ENCODE data around the gene CENPP.

Gene CENPP

GRCh38 chr9:92650839-92651621, 325.3 kb downstream of the CENPP start:
- Histone ChIP-seq H3K9me2 (replicated peaks; ENCODE audit: insufficient read depth, low read length) (no peaks in the 10 kb centered on the region), H3K4me2 (ENCODE audit: low read depth, low read length, poor library complexity, severe bottlenecking) (no peak overlapping the region), H4K20me1 (ENCODE audit: low read depth, low read length) (no peaks in the 10 kb centered on the region), H3K9me3 (ENCODE audit: insufficient read depth, low read length) (no peaks in the 10 kb centered on the region), H3K27me3 (ENCODE audit: low read length) (no peaks in the 10 kb centered on the region), H3K27ac (ENCODE audit: low read depth, low read length) (no peak overlapping the region), H3K79me2 (ENCODE audit: insufficient read depth, low read length) (0 out of 2 replicates have a peak, but pooled peaks cover 4% of the 10 kb centered on the region), H3K9ac (ENCODE audit: low read length) (no peak overlapping the region), H2AFZ (ENCODE audit: low read depth, low read length, severe bottlenecking) (no peak overlapping the region), H3K36me3 (ENCODE audit: low read length) (peaks cover 3% of the 10 kb centered on the region; the same call in 1 of the 2 replicates), H3K4me3 (ENCODE audit: insufficient read depth, low read length, poor library complexity, severe bottlenecking) (no peak overlapping the region), H3F3A (ENCODE audit: insufficient read depth) (no peaks in the 10 kb centered on the region)
- TF ChIP-seq, protein P1, sequence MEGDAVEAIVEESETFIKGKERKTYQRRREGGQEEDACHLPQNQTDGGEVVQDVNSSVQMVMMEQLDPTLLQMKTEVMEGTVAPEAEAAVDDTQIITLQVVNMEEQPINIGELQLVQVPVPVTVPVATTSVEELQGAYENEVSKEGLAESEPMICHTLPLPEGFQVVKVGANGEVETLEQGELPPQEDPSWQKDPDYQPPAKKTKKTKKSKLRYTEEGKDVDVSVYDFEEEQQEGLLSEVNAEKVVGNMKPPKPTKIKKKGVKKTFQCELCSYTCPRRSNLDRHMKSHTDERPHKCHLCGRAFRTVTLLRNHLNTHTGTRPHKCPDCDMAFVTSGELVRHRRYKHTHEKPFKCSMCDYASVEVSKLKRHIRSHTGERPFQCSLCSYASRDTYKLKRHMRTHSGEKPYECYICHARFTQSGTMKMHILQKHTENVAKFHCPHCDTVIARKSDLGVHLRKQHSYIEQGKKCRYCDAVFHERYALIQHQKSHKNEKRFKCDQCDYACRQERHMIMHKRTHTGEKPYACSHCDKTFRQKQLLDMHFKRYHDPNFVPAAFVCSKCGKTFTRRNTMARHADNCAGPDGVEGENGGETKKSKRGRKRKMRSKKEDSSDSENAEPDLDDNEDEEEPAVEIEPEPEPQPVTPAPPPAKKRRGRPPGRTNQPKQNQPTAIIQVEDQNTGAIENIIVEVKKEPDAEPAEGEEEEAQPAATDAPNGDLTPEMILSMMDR (IDR thresholded peaks at IDR 0.05; ENCODE audit: insufficient read depth, low read length, poor library complexity, severe bottlenecking), result no peak
- TF ChIP-seq EZH2phosphoT487 (conservative IDR thresholded peaks at IDR 0.05; ENCODE audit: low read length), result no peak

- no peak overlapping the region for H3K4me3 ChIP-seq (ENCODE audit: insufficient read depth, low read length, poor library complexity, severe bottlenecking)
- no peaks in the 10 kb centered on the region for H3F3A ChIP-seq (ENCODE audit: insufficient read depth)
- H3K36me3 ChIP-seq (ENCODE audit: low read length), result no peaks in the 10 kb centered on the region
- TF ChIP-seq, protein P1 (IDR thresholded peaks at IDR 0.05; ENCODE audit: insufficient read depth, low read length, poor library complexity, severe bottlenecking), result no peak
- TF ChIP-seq EZH2phosphoT487 (conservative IDR thresholded peaks at IDR 0.05; ENCODE audit: low read length), result no peak
- H3K9me3 ChIP-seq (ENCODE audit: insufficient read depth, low read length), result no peaks in the 10 kb centered on the region
- 0 out of 2 replicates have a peak, but pooled peaks cover 4% of the 10 kb centered on the region for H3K79me2 ChIP-seq (ENCODE audit: insufficient read depth, low read length)
- H4K20me1 ChIP-seq (ENCODE audit: low read depth, low read length), result no peaks in the 10 kb centered on the region
- no peak overlapping the region for H3K4me2 ChIP-seq (ENCODE audit: low read depth, low read length, poor library complexity, severe bottlenecking)
- no peaks in the 10 kb centered on the region for H3K27me3 ChIP-seq (ENCODE audit: low read length)
- no peak overlapping the region for H2AFZ ChIP-seq (ENCODE audit: low read depth, low read length, severe bottlenecking)
- H3K27ac ChIP-seq (ENCODE audit: low read depth, low read length), result no peak overlapping the region
- no peak overlapping the region for H3K9ac ChIP-seq (ENCODE audit: low read length)
- no peaks in the 10 kb centered on the region for H3K9me2 ChIP-seq (replicated peaks; ENCODE audit: insufficient read depth, low read length)
Measured at GRCh38 chr9:92652461-92652860, 326.7 kb downstream of the CENPP start.

DNA sequence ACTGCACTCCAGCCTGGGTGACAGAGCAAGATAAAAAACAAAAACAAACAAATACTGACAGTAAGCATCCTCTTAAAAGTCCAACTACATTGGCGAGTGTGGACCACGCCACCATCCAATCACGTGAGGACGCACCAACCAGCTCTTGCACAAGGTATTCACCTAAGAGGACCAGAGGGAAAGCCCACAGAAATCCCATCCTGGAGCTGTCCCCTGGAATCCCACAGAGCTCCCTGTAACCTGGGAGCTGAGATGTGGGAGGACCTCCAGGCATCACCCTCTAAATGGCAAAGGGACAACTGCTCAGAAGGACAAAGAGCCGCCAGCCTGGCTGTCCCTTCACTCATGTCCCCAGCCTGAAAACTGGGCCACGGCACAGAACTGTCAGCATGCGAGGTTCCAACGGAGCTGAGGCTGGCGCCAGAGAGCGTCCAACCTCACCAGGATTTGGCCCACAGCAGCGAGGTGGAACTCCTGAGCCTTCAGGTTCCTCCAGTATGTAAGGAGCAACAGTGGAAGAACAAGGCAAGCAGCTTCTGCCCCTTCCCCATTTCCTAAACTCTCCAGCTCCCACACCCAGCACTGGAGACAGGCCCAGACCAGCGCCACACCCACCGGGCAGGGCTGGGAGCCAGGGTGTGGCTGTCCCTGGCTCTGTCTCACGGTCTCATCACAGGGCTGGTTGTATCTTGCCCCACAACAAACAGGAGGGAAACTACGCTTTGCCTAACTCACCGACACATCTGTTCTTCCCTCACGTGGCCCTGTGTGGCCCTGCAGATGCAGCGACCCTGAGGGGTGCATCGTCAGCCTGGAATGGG, 328.9 kb downstream of the CENPP start:
- H3F3A ChIP-seq (ENCODE audit: insufficient read depth), result no peaks in the 10 kb centered on the region
- no peak overlapping the region for H3K9ac ChIP-seq (ENCODE audit: low read length)
- H3K4me2 ChIP-seq (ENCODE audit: low read depth, low read length, poor library complexity, severe bottlenecking), result no peak overlapping the region
- no peaks in the 10 kb centered on the region for H3K36me3 ChIP-seq (ENCODE audit: low read length)
- peaks cover 19% of the 10 kb centered on the region for H3K79me2 ChIP-seq (ENCODE audit: insufficient read depth, low read length)
- H3K9me2 ChIP-seq (replicated peaks; ENCODE audit: insufficient read depth, low read length), result no peaks in the 10 kb centered on the region
- H3K27me3 ChIP-seq (ENCODE audit: low read length), result no peaks in the 10 kb centered on the region
- no peaks in the 10 kb centered on the region for H3K9me3 ChIP-seq (ENCODE audit: insufficient read depth, low read length)
- H3K27ac ChIP-seq (ENCODE audit: low read depth, low read length), result no peak overlapping the region
- H2AFZ ChIP-seq (ENCODE audit: low read depth, low read length, severe bottlenecking), result no peak overlapping the region
- no peaks in the 10 kb centered on the region for H4K20me1 ChIP-seq (ENCODE audit: low read depth, low read length)
- TF ChIP-seq, protein P1 (IDR thresholded peaks at IDR 0.05; ENCODE audit: insufficient read depth, low read length, poor library complexity, severe bottlenecking), result no peak
- no peak for TF ChIP-seq EZH2phosphoT487 (conservative IDR thresholded peaks at IDR 0.05; ENCODE audit: low read length)
- no peak overlapping the region for H3K4me3 ChIP-seq (ENCODE audit: insufficient read depth, low read length, poor library complexity, severe bottlenecking)
